HG02571 (cell line): ENCODE results near the gene MALRD1.
"Not testable (repeated sequence)": the region's sequence is repeated elsewhere in the genome, so short reads cannot be mapped to it uniquely, and the experiment has no call there.

ENCODE experiments used
- ATAC-seq: cut with Tn5 transposase; IDR thresholded peaks from one replicate; pipeline ENCODE4 v1.9.1; 2021; ENCODE audit warnings: mild to moderate bottlenecking, moderate library complexity; ENCODE audit not compliant: unreplicated experiment

The MALRD1 gene

GRCh38 chr10:19701427-19702052 lies 652.9 kb downstream of the MALRD1 start:
- no peak for ATAC-seq

- no peak for ATAC-seq
Measured at GRCh38 chr10:19702215-19702614, 653.6 kb downstream of the MALRD1 start.

GRCh38 chr10:19704544-19704943 lies 655.9 kb downstream of the MALRD1 start:
- no peak for ATAC-seq

GRCh38 chr10:19705250-19705649 lies 656.6 kb downstream of the MALRD1 start:
- no peak for ATAC-seq

- no peak for ATAC-seq
Measured at GRCh38 chr10:19706904-19707303, 658.3 kb downstream of the MALRD1 start.

- no peak for ATAC-seq
Measured at GRCh38 chr10:19707376-19707775, 658.8 kb downstream of the MALRD1 start.

GRCh38 chr10:19708031-19708430 lies 659.4 kb downstream of the MALRD1 start:
- no peak for ATAC-seq

GRCh38 chr10:19710600-19710999 lies 662.0 kb downstream of the MALRD1 start:
- no peak for ATAC-seq

- no peak for ATAC-seq
Measured at GRCh38 chr10:19713159-19713558, 664.6 kb downstream of the MALRD1 start.

- no peak for ATAC-seq
Measured at GRCh38 chr10:19713800-19714525, 665.4 kb downstream of the MALRD1 start.

- ATAC-seq, result no peak
Measured at GRCh38 chr10:19719284-19719683, 670.7 kb downstream of the MALRD1 start.

- no peak for ATAC-seq
Measured at GRCh38 chr10:19724287-19724686, 675.7 kb downstream of the MALRD1 start.

- no peak for ATAC-seq
Measured at GRCh38 chr10:19728376-19728775, 679.8 kb downstream of the MALRD1 start.

GRCh38 chr10:19728964-19729363 lies 680.4 kb downstream of the MALRD1 start:
- no peak for ATAC-seq

GRCh38 chr10:19730167-19730906 lies 681.7 kb downstream of the MALRD1 start:
- no peak for ATAC-seq

- ATAC-seq, result no peak
Measured at GRCh38 chr10:19730907-19731217, 682.3 kb downstream of the MALRD1 start.

- no peak for ATAC-seq
Measured at GRCh38 chr10:19731560-19731959, 683.0 kb downstream of the MALRD1 start.

- ATAC-seq, result no peak
Measured at GRCh38 chr10:19738440-19738839, 689.8 kb downstream of the MALRD1 start.

- ATAC-seq, result not testable (repeated sequence)
Measured at GRCh38 chr10:19739232-19739631, 690.6 kb downstream of the MALRD1 start.

GRCh38 chr10:19742144-19742543 lies 693.5 kb downstream of the MALRD1 start:
- ATAC-seq, result not testable (repeated sequence)

- ATAC-seq, result no peak
Measured at GRCh38 chr10:19745672-19746071, 697.1 kb downstream of the MALRD1 start.

GRCh38 chr10:19749185-19749729 lies 700.7 kb downstream of the MALRD1 start:
- no peak for ATAC-seq
